HG03439 (cell line): Measurements from ENCODE around the gene ACAN.
"Not testable (repeated sequence)": the region's sequence is repeated elsewhere in the genome, so short reads cannot be mapped to it uniquely, and the experiment has no call there.

ENCODE experiments used
- ATAC-seq: cut with Tn5 transposase; IDR thresholded peaks from one replicate; pipeline ENCODE4 v1.9.1; 2021; ENCODE audit warnings: mild to moderate bottlenecking, moderate library complexity; ENCODE audit not compliant: unreplicated experiment

The ACAN gene

DNA sequence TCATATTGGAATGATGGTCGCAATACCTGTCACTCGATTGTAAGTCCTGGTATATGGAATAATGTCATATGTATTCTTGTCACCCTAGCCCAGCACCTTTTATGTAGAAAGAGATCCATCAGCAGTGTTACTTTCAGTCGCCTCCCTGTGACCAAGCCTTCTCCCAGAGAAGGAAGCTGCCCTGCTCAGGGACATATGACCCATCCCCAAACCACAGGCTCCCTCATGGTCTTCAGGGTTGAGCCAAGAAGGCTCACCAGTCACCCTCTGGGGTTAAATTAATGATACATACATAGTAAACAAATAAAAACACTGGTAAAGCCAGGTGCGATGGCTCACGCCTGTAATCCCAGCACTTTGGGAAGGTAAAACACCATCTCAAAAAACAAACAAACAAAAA, 114.5 kb downstream of the ACAN start:
- ATAC-seq = no peak

DNA sequence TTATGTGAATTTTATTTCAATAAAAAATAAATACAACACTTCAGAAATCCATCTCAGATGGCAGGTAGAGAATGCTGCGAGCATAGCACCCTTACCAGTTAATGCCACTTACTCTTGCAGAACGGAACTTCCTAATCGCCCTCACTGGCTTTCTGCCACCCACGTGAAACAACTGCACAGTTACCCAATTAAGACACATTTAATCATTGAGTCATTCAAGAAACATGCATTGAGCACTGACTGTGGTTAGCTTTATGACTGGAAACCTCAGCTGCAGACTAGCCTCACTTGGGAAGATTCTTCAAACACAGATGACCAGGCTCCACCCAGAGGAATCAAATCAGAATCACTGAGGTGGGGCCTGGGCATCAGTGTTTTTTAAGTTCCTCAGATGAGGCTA, 115.5 kb downstream of the ACAN start:
- no peak for ATAC-seq

DNA sequence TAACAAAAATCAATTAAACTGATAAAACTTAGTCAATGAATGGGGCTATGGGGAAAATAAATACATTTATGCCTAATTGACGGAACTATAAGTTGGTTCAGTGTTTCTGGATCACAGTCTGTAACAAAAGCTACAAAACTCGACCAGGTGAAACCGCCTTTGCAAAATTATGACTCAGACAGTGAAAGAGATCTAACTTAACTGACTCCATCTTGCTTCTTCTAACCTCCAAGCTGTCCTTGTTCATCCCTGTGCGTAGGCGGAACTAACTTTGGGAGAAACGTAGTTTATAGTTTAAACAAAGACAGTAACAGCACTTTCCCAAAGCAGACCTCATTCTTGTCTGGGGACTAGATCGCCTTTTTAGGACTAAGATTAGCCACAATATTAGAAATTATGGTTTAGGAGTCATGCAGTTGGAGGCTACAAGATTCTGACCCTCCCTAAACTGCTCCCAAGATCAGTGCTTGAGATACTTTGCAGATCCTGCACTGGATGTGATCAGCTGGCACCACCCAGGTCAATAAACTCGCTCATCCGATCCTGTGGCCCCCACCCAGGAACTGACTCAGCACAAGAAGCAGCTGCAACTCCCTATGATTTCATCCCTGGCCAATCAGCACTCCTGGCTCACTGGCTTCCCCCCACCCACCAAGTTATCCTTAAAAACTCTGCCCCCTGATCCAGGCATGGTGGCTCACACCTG, 117.1 kb downstream of the ACAN start:
- no peak for ATAC-seq

DNA sequence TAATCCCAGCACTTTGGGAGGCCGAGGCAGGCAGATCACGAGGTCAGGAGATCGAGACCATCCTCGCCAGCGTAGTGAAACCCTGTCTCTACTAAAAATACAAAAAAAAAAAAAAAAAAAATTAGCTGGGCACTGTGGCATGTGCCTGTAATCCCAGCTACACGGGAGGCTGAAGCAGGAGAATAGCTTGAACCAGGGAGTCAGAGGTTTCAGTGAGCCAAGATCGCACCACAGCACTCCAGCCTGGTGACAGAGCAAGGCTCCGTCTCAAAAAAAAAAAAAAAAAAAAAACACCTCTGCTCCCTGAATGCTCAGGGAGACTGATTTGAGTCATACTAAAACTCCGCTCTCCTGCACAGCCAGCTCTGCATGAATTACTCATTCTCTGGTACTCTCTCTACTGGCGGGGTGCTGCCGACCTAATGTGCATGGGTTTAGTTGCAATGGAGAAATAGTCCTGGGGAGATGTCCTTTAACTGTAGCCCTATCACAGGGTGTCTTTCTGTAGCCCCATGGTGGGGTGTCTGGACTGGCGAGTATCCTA, 117.7 kb downstream of the ACAN start:
- ATAC-seq = not testable (repeated sequence)
